Measurements from ENCODE around the gene KNOP1.

The KNOP1 gene

GRCh38 chr16:19694989-19695388, 23.0 kb downstream of the KNOP1 start:
- no peak overlapping the region for H3K4me3 ChIP-seq (ENCODE audit: low read length)
- no peaks in the 10 kb centered on the region for H3K4me1 ChIP-seq (ENCODE audit: control insufficient read depth, low read length)
- H3K9me3 ChIP-seq (ENCODE audit: control insufficient read depth, insufficient read depth, low read length), result no peaks in the 10 kb centered on the region
- peaks cover 4% of the 10 kb centered on the region; the same call in 1 of the 2 replicates for H4K20me1 ChIP-seq (ENCODE audit: control insufficient read depth, insufficient read depth, low read depth, low read length)
- peaks cover 12% of the 10 kb centered on the region for H3K36me3 ChIP-seq (ENCODE audit: control insufficient read depth, low read length)
- H3K79me2 ChIP-seq (ENCODE audit: control insufficient read depth, low read length), result no peaks in the 10 kb centered on the region
- H3K27me3 ChIP-seq (ENCODE audit: control insufficient read depth, low read length), result no peaks in the 10 kb centered on the region
- no peak overlapping the region for H3K4me2 ChIP-seq (ENCODE audit: low read length)
- H3F3A ChIP-seq (ENCODE audit: control insufficient read depth, insufficient read depth), result no peaks in the 10 kb centered on the region
- H3K9me2 ChIP-seq (replicated peaks; ENCODE audit: control insufficient read depth, low read length), result no peaks in the 10 kb centered on the region
- no peak overlapping the region for H3K27ac ChIP-seq (ENCODE audit: low read depth, low read length)
- TF ChIP-seq CTCF (IDR thresholded peaks at IDR 0.05; ENCODE audit: low read depth, low read length, poor library complexity, severe bottlenecking) (no peak), EZH2phosphoT487 (IDR thresholded peaks at IDR 0.05; ENCODE audit: borderline replicate concordance, low read length) (no peak)

- no peaks in the 10 kb centered on the region for H3K79me2 ChIP-seq (ENCODE audit: control insufficient read depth, low read length)
- H3K4me3 ChIP-seq (ENCODE audit: low read length), result no peak overlapping the region
- H3K27me3 ChIP-seq (ENCODE audit: control insufficient read depth, low read length), result no peaks in the 10 kb centered on the region
- H3K4me2 ChIP-seq (ENCODE audit: low read length), result no peak overlapping the region
- H3K9me3 ChIP-seq (ENCODE audit: control insufficient read depth, insufficient read depth, low read length), result no peaks in the 10 kb centered on the region
- no peaks in the 10 kb centered on the region for H3K36me3 ChIP-seq (ENCODE audit: control insufficient read depth, low read length)
- no peaks in the 10 kb centered on the region for H3K9me2 ChIP-seq (replicated peaks; ENCODE audit: control insufficient read depth, low read length)
- no peak overlapping the region for H3K27ac ChIP-seq (ENCODE audit: low read depth, low read length)
- no peaks in the 10 kb centered on the region for H3F3A ChIP-seq (ENCODE audit: control insufficient read depth, insufficient read depth)
- TF ChIP-seq EZH2phosphoT487 (IDR thresholded peaks at IDR 0.05; ENCODE audit: borderline replicate concordance, low read length), result no peak
- no peak for TF ChIP-seq CTCF (IDR thresholded peaks at IDR 0.05; ENCODE audit: low read depth, low read length, poor library complexity, severe bottlenecking)
- no peaks in the 10 kb centered on the region for H3K4me1 ChIP-seq (ENCODE audit: control insufficient read depth, low read length)
- no peaks in the 10 kb centered on the region for H4K20me1 ChIP-seq (ENCODE audit: control insufficient read depth, insufficient read depth, low read depth, low read length)
These were observed 26.8 kb downstream of the KNOP1 start for GRCh38 chr16:19691161-19691711.

DNA sequence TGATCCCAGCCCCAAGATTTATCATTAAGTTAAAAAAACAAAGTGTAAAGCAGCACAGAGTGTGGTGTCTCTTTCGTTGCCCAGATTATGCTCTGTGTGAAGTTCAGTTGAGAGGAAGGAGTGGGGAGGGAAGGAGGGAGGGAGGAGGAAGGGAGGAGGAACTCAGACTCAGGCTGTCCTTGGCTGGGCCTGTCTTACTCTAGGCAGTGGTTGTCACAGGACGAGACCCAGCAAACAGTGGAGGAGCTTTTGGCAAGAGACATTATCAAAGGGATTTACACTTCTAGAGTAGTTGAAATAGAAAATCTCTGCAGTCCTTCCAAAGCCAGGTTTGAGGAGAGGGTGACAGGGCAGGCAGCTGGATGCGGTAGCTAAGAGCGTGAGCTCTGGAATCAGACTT, 27.8 kb downstream of the KNOP1 start:
- Histone ChIP-seq H3K4me1 (ENCODE audit: control insufficient read depth, low read length) (no peaks in the 10 kb centered on the region), H3K27me3 (ENCODE audit: control insufficient read depth, low read length) (no peaks in the 10 kb centered on the region), H3K4me3 (ENCODE audit: low read length) (no peak overlapping the region), H4K20me1 (ENCODE audit: control insufficient read depth, insufficient read depth, low read depth, low read length) (no peaks in the 10 kb centered on the region), H3K79me2 (ENCODE audit: control insufficient read depth, low read length) (no peaks in the 10 kb centered on the region), H3K9me3 (ENCODE audit: control insufficient read depth, insufficient read depth, low read length) (no peaks in the 10 kb centered on the region), H3K27ac (ENCODE audit: low read depth, low read length) (no peak overlapping the region), H3K4me2 (ENCODE audit: low read length) (no peak overlapping the region), H3K9me2 (replicated peaks; ENCODE audit: control insufficient read depth, low read length) (no peaks in the 10 kb centered on the region), H3K36me3 (ENCODE audit: control insufficient read depth, low read length) (no peaks in the 10 kb centered on the region), H3F3A (ENCODE audit: control insufficient read depth, insufficient read depth) (no peaks in the 10 kb centered on the region)
- TF ChIP-seq EZH2phosphoT487 (IDR thresholded peaks at IDR 0.05; ENCODE audit: borderline replicate concordance, low read length) (no peak), CTCF (IDR thresholded peaks at IDR 0.05; ENCODE audit: low read depth, low read length, poor library complexity, severe bottlenecking) (no peak)

Measured in DOHH2 (cell line).